Adrenal gland (tissue), 19 donors: ENCODE results near the gene FAN1. TPM values are rescaled to one million over a fixed set of nuclear protein-coding genes. Genes with fewer than 3 reads are reported as not detected.

Experiments used
- DNase-seq, 7 donors: peaks; one replicate each; pipeline ENCODE4 v3.0.0-alpha.2; 2019 to 2020
- H3K27ac ChIP-seq, 5 donors: fragments of 200-600 bp; sonication (generic) in 4 of 5; 1 replicate in 3 of 5; 2 replicates in 2 of 5; pipeline versions ENCODE4 v1.5.1 to v1.8.0; 2016 to 2020; ENCODE audit warnings: mild to moderate bottlenecking in 1 of 5
- H3K27me3 ChIP-seq: fragments of 200-600 bp; 2 replicates; pipeline ENCODE4 v1.8.0; 2021
- H3K36me3 ChIP-seq, 2 donors: fragments of 200-600 bp; replicated peaks in 1 of 2; 1 replicate in 1 of 2; 2 replicates in 1 of 2; pipeline versions ENCODE4 v1.5.1 to v1.8.0; 2018 to 2022
- H3K4me1 ChIP-seq, 2 donors: fragments of 200-600 bp; replicated peaks in 1 of 2; 1 replicate in 1 of 2; 2 replicates in 1 of 2; pipeline versions ENCODE4 v1.5.1 to v1.8.0; 2018 to 2021
- H3K4me3 ChIP-seq, 4 donors: fragments of 200-600 bp; sonication (generic) in 3 of 4; one replicate each; pipeline ENCODE4 v1.5.1; 2016 to 2018
- H3K9me3 ChIP-seq, 3 donors: fragments of 200-600 bp; sonication (generic) in 1 of 3; replicated peaks in 1 of 3; 1 replicate in 2 of 3; 2 replicates in 1 of 3; pipeline versions ENCODE4 v1.5.1 to v1.8.0; 2016 to 2021
- CTCF ChIP-seq, 6 experiments: fragments of 450-650 bp in 4 of 6; fragments of 200-600 bp in 2 of 6; sonication (generic) in 1 of 6; IDR thresholded peaks; 1 replicate in 5 of 6; 2 replicates in 1 of 6; pipeline versions ENCODE4 v1.5.1 to v1.8.0; 2016 to 2021; ENCODE audit warnings: antibody characterized with exemption in 6 of 6, mild to moderate bottlenecking in 2 of 6, moderate library complexity in 1 of 6
- POLR2A ChIP-seq, 2 donors: fragments of 450-650 bp; IDR thresholded peaks; one replicate each; pipeline ENCODE4 v1.6.1; 2017; ENCODE audit warnings: antibody characterized with exemption in 2 of 2, mild to moderate bottlenecking in 2 of 2, moderate library complexity in 1 of 2
- WGBS, 4 donors: extraction: QIAGEN DNeasy Blood & Tissue Kit in 2 of 4; methylation state at CpG; one replicate each; pipeline versions ENCODE4 v1.1.5 to v1.1.7; 2013 to 2017; 5-methylcytosine and 5-hydroxymethylcytosine counted together
- intact Hi-C, 2 donors: fragments of 100-400 bp; cut with DNase I; formaldehyde crosslinking; loops; one replicate each; pipeline versions ENCODE4 v1.14.1 to v1.15.0; 2022 to 2023
- long read RNA-seq, 10 donors: library from polyadenylated mRNA in 3 of 10; unstranded in 2 of 10; stranded (forward) in 1 of 10; transcript quantifications; one replicate each; pipeline ENCODE4 v2.0.0 and lab custom pipeline, GENCODE V29; 2021 to 2026
- polyA plus RNA-seq, 3 donors: library from polyadenylated mRNA; stranded (reverse); fragments of 200-250 nt in 2 of 3; fragments of 350-450 nt in 1 of 3; fragmentation: Illumina TruSeq in 1 of 3; extraction: RNeasy Lipid Tissue Mini Kit (QIAGEN cat#74804) in 1 of 3; gene quantifications; one replicate each; pipeline ENCODE4 v1.2.3, GENCODE V29; 2013 to 2014
- total RNA-seq, 9 donors: library from RNA; depleted of rRNA in 4 of 9; stranded (reverse); fragments of >200 nt in 4 of 9; fragments of 120-200 nt in 1 of 9; fragmentation: NEBNext Ultra II Directional in 1 of 9; extraction: Animal tissue kit (Norgen Biotek cat#: 25700) in 1 of 9; gene quantifications; one replicate each; pipeline versions ENCODE4 v1.1.0 to v1.2.4, GENCODE V29; 2013 to 2023
- donor health status: healthy with polysubstance abuse.
- donor health status: Bipolar disorder and iron deficiency.
- donor health status: DM: yes; HTN: yes; CAD: no.
- donor health status: DM: no; HTN: no; CAD: no.
- donor health status: DM: no; HTN: no; CAD: no.
- donor health status: DM: yes; HTN: yes; CAD: no.

FAN1 gene
- 10 to 100 TPM in 8 of 9 donors, 1 to 10 TPM in 1; 5.7 to 30.0 (median 18.1) TPM for total RNA-seq
- polyA plus RNA-seq = 10 to 100 TPM; 15.3 to 21.9 (median 18.6) TPM
- long read RNA-seq, donor 1, full-length matches to known transcripts = 3 of 3 reads
- long read RNA-seq, donor 1, partial matches to known transcripts = 0 of 3 reads
- long read RNA-seq, donor 1, other reads (novel, unspliced or antisense) = 0 of 3 reads
- long read RNA-seq, donor 2, partial matches to known transcripts = 0 of 1 reads
- long read RNA-seq, donor 2, other reads (novel, unspliced or antisense) = 0 of 1 reads
- long read RNA-seq, donor 3, partial matches to known transcripts = 0 of 3 reads
- long read RNA-seq, donor 3, other reads (novel, unspliced or antisense) = 0 of 3 reads
- long read RNA-seq, donor 4, full-length matches to known transcripts = 1 of 3 reads
- long read RNA-seq, donor 4, partial matches to known transcripts = 1 of 3 reads
- long read RNA-seq, donor 4, other reads (novel, unspliced or antisense) = 1 of 3 reads
- long read RNA-seq, donor 5, full-length matches to known transcripts = 25 of 53 reads
- long read RNA-seq, donor 5, partial matches to known transcripts = 6 of 53 reads
- long read RNA-seq, donor 5, other reads (novel, unspliced or antisense) = 22 of 53 reads
- long read RNA-seq, donor 6, partial matches to known transcripts = 1 of 4 reads
- long read RNA-seq, donor 6, other reads (novel, unspliced or antisense) = 1 of 4 reads
- long read RNA-seq, donor 7 = 0 reads
- long read RNA-seq, donor 8, full-length matches to known transcripts = 3 of 3 reads
- long read RNA-seq, donor 8, partial matches to known transcripts = 0 of 3 reads
- long read RNA-seq, donor 8, other reads (novel, unspliced or antisense) = 0 of 3 reads
- long read RNA-seq, donor 9, partial matches to known transcripts = 0 of 1 reads
- long read RNA-seq, donor 9, other reads (novel, unspliced or antisense) = 0 of 1 reads
- long read RNA-seq, donor 10 = 0 reads

GRCh38 chr15:30903497-30904187, at the start of gene FAN1:
Gene FAN1 (plus strand): TSS chr15:30903915. CDS start chr15:30904664, 749 bp downstream.
- Histone ChIP-seq H3K27me3 (no peaks in the 10 kb centered on the region), H3K9me3 (no peaks in the 10 kb centered on the region), H3K36me3 (no peaks in the 10 kb centered on the region), H3K27ac (peak within 1 kb of the TSS; percentile 5 to 82 (median 57)), H3K4me3 (peak within 1 kb of the TSS; percentile 74 to 90 (median 88)), H3K4me1 (peaks cover 0 to 10% of the 10 kb centered on the region in 2 donors)
- DNase-seq = peak; percentile 89 to 92 (median 90)
- TF ChIP-seq POLR2A (IDR thresholded peaks at IDR 0.05) (peak; percentile 40 to 63), CTCF (IDR thresholded peaks at IDR 0.05) (no peak)
- WGBS, 4 donors = 0% methylated on average over 14 to 65 of the region's 65 CpGs
- intact Hi-C loops = loop anchor here in 1 of 2 donors (10.0 kb wide), 1 partner anchor 81 kb away; no protein-coding TSS in a partner anchor

GRCh38 chr15:30859091-30859874, 44.4 kb upstream of the FAN1 start:
- Histone ChIP-seq H3K27ac (no peak overlapping the region), H3K4me1 (no peaks in the 10 kb centered on the region), H3K4me3 (no peak overlapping the region), H3K9me3 (peaks cover 0 to 4% (median 0%) of the 10 kb centered on the region in 3 donors), H3K36me3 (no peaks in the 10 kb centered on the region), H3K27me3 (no peaks in the 10 kb centered on the region)
- no peak for TF ChIP-seq POLR2A (IDR thresholded peaks at IDR 0.05)
- TF ChIP-seq CTCF (IDR thresholded peaks at IDR 0.05) = peak; percentile 34 to 67 (median 48)
- peak in 2 of 7 donors; percentile 4 to 15 for DNase-seq
- 20 to 25% (median 25%) methylated on average over 7 of the region's 7 CpGs for WGBS, 4 donors
- intact Hi-C loops = no loop called here

GRCh38 chr15:30865257-30865656, 38.5 kb upstream of the FAN1 start:
- no peaks in the 10 kb centered on the region for H3K27me3 ChIP-seq
- no peaks in the 10 kb centered on the region for H3K4me1 ChIP-seq
- TF ChIP-seq POLR2A (IDR thresholded peaks at IDR 0.05) (no peak), CTCF (IDR thresholded peaks at IDR 0.05) (no peak)
- no peak for DNase-seq
- intact Hi-C loops = no loop called here
- no peak overlapping the region for H3K27ac ChIP-seq
- peaks cover 0 to 4% (median 0%) of the 10 kb centered on the region in 3 donors for H3K9me3 ChIP-seq
- no peaks in the 10 kb centered on the region for H3K36me3 ChIP-seq
- H3K4me3 ChIP-seq = no peak overlapping the region
